Measurements from ENCODE around the gene VAV3. TPM values are rescaled to one million over a fixed set of nuclear protein-coding genes. Genes with fewer than 3 reads are reported as not detected.

Gene VAV3
- total RNA-seq, 2 experiments from 2014 or later = 2.3 to 8.3 TPM

GRCh38 chr1:107535091-107535490, 429.9 kb downstream of the VAV3 start:
- ChIA-PET POLR2A (interaction anchor here (0.5 to 0.6 kb wide), 2 partner anchors 50 to 758 kb away, joined by 3 read pairs; no protein-coding TSS in a partner anchor), CTCF (ENCODE audit: unreplicated experiment) (no interaction called here)
- Histone ChIP-seq H3K4me1 (ENCODE audit: insufficient read depth, low read length, poor library complexity, severe bottlenecking) (peaks cover 7% of the 10 kb centered on the region), H3K9me3 (ENCODE audit: low read length) (no peaks in the 10 kb centered on the region), H3K9me2 (ENCODE audit: insufficient read depth, low read length) (no peaks in the 10 kb centered on the region), H3K4me3 (ENCODE audit: low read depth, low read length, poor library complexity, severe bottlenecking) (no peak overlapping the region), H3K4me2 (ENCODE audit: low read length) (no peak overlapping the region), H3K27ac (ENCODE audit: low read depth, low read length, poor library complexity, severe bottlenecking) (no peak overlapping the region), H4K20me1 (ENCODE audit: insufficient read depth, low read length) (no peaks in the 10 kb centered on the region), H3K79me2 (ENCODE audit: insufficient read depth, low read depth, low read length) (no peaks in the 10 kb centered on the region), H2AFZ (ENCODE audit: low read length) (no peak overlapping the region), H3K36me3 (ENCODE audit: insufficient read depth, low read length) (no peaks in the 10 kb centered on the region)
- DNase-seq (ENCODE audit: low spot score) = no peak
- intact Hi-C loops (cut with micrococcal nuclease; ENCODE audit: unreplicated experiment) = no loop called here
- TF ChIP-seq EZH2phosphoT487 (IDR thresholded peaks at IDR 0.05; ENCODE audit: borderline replicate concordance, low read depth, low read length) (no peak), CTCF (conservative IDR thresholded peaks at IDR 0.05; ENCODE audit: low read length) (no peak)
- BruUV-seq (replicated peaks) = no TSS peak

GRCh38 chr1:107534632-107535031, 430.3 kb downstream of the VAV3 start:
- Histone ChIP-seq H3K36me3 (ENCODE audit: insufficient read depth, low read length) (no peaks in the 10 kb centered on the region), H3K4me3 (ENCODE audit: low read depth, low read length, poor library complexity, severe bottlenecking) (no peak overlapping the region), H3K4me2 (ENCODE audit: low read length) (no peak overlapping the region), H2AFZ (ENCODE audit: low read length) (no peak overlapping the region), H3K9me2 (ENCODE audit: insufficient read depth, low read length) (no peaks in the 10 kb centered on the region), H3K9me3 (ENCODE audit: low read length) (no peaks in the 10 kb centered on the region), H3K79me2 (ENCODE audit: insufficient read depth, low read depth, low read length) (no peaks in the 10 kb centered on the region), H4K20me1 (ENCODE audit: insufficient read depth, low read length) (no peaks in the 10 kb centered on the region), H3K27ac (ENCODE audit: low read depth, low read length, poor library complexity, severe bottlenecking) (no peak overlapping the region), H3K4me1 (ENCODE audit: insufficient read depth, low read length, poor library complexity, severe bottlenecking) (peaks cover 7% of the 10 kb centered on the region)
- BruUV-seq (replicated peaks) = no TSS peak
- no peak for DNase-seq (ENCODE audit: low spot score)
- ChIA-PET CTCF (ENCODE audit: unreplicated experiment) (no interaction called here), POLR2A (interaction anchor here (0.7 kb wide), 1 partner anchor 827 kb away, joined by 3 read pairs; no protein-coding TSS in a partner anchor)
- TF ChIP-seq CTCF (conservative IDR thresholded peaks at IDR 0.05; ENCODE audit: low read length) (no peak), EZH2phosphoT487 (IDR thresholded peaks at IDR 0.05; ENCODE audit: borderline replicate concordance, low read depth, low read length) (no peak)
- intact Hi-C loops (cut with micrococcal nuclease; ENCODE audit: unreplicated experiment) = no loop called here

GRCh38 chr1:107533436-107533835, 431.5 kb downstream of the VAV3 start:
- Histone ChIP-seq H3K9me2 (ENCODE audit: insufficient read depth, low read length) (no peaks in the 10 kb centered on the region), H3K36me3 (ENCODE audit: insufficient read depth, low read length) (no peaks in the 10 kb centered on the region), H3K4me2 (ENCODE audit: low read length) (no peak overlapping the region), H3K27ac (ENCODE audit: low read depth, low read length, poor library complexity, severe bottlenecking) (no peak overlapping the region), H3K79me2 (ENCODE audit: insufficient read depth, low read depth, low read length) (no peaks in the 10 kb centered on the region), H4K20me1 (ENCODE audit: insufficient read depth, low read length) (no peaks in the 10 kb centered on the region), H3K4me3 (ENCODE audit: low read depth, low read length, poor library complexity, severe bottlenecking) (no peak overlapping the region), H3K9me3 (ENCODE audit: low read length) (no peaks in the 10 kb centered on the region), H2AFZ (ENCODE audit: low read length) (no peak overlapping the region), H3K4me1 (ENCODE audit: insufficient read depth, low read length, poor library complexity, severe bottlenecking) (peaks cover 7% of the 10 kb centered on the region)
- TF ChIP-seq EZH2phosphoT487 (IDR thresholded peaks at IDR 0.05; ENCODE audit: borderline replicate concordance, low read depth, low read length) (no peak), CTCF (conservative IDR thresholded peaks at IDR 0.05; ENCODE audit: low read length) (no peak)
- intact Hi-C loops (cut with micrococcal nuclease; ENCODE audit: unreplicated experiment) = no loop called here
- DNase-seq (ENCODE audit: low spot score) = no peak
- ChIA-PET CTCF (ENCODE audit: unreplicated experiment) (no interaction called here), POLR2A (interaction anchor here (0.5 to 1.3 kb wide), 4 partner anchors 37 to 402 kb away, joined by 3 to 4 read pairs (median 3); no protein-coding TSS in a partner anchor)
- BruUV-seq (replicated peaks) = no TSS peak

All from OCI-LY7 (cell line).